ENCODE data around the gene OR4E1.
"Not testable (repeated sequence)": the region's sequence is repeated elsewhere in the genome, so short reads cannot be mapped to it uniquely, and the experiment has no call there.

The OR4E1 gene

GRCh38 chr14:21673718-21674117, at the start of gene OR4E1:
TSS of gene OR4E1 (minus strand) at chr14:21673818. CDS start at chr14:21670935, 2,883 bp downstream.
- DNase-seq (ENCODE audit: low read depth, low spot score), result no peak

- DNase-seq (ENCODE audit: low read depth, low spot score), result no peak
Measured at GRCh38 chr14:21721504-21721903, 47.9 kb upstream of the OR4E1 start.

GRCh38 chr14:21719841-21720240, 46.2 kb upstream of the OR4E1 start:
- no peak for DNase-seq (ENCODE audit: low read depth, low spot score)

- DNase-seq (ENCODE audit: low read depth, low spot score), result no peak
Measured at GRCh38 chr14:21714318-21714929, 40.8 kb upstream of the OR4E1 start.

- no peak for DNase-seq (ENCODE audit: low read depth, low spot score)
Measured at GRCh38 chr14:21712036-21712435, 38.4 kb upstream of the OR4E1 start.

GRCh38 chr14:21711360-21711961, 37.8 kb upstream of the OR4E1 start:
- peak; percentile 55 for DNase-seq (ENCODE audit: low read depth, low spot score)

GRCh38 chr14:21704338-21704737, 30.7 kb upstream of the OR4E1 start:
- no peak for DNase-seq (ENCODE audit: low read depth, low spot score)

GRCh38 chr14:21703357-21704326, 30.0 kb upstream of the OR4E1 start:
- DNase-seq (ENCODE audit: low read depth, low spot score), result no peak

- no peak for DNase-seq (ENCODE audit: low read depth, low spot score)
Measured at GRCh38 chr14:21702316-21702715, 28.7 kb upstream of the OR4E1 start.

- DNase-seq (ENCODE audit: low read depth, low spot score), result no peak
Measured at GRCh38 chr14:21699551-21699950, 25.9 kb upstream of the OR4E1 start.

GRCh38 chr14:21698538-21698937, 24.9 kb upstream of the OR4E1 start:
- DNase-seq (ENCODE audit: low read depth, low spot score), result not testable (repeated sequence)

GRCh38 chr14:21697662-21698061, 24.0 kb upstream of the OR4E1 start:
- DNase-seq (ENCODE audit: low read depth, low spot score), result not testable (repeated sequence)

- DNase-seq (ENCODE audit: low read depth, low spot score), result no peak
Measured at GRCh38 chr14:21694425-21694824, 20.8 kb upstream of the OR4E1 start.

GRCh38 chr14:21686468-21686867, 12.8 kb upstream of the OR4E1 start:
- DNase-seq (ENCODE audit: low read depth, low spot score), result no peak

- DNase-seq (ENCODE audit: low read depth, low spot score), result peak; percentile 1
Measured at GRCh38 chr14:21680072-21680471, 6.5 kb upstream of the OR4E1 start.

GRCh38 chr14:21675566-21675965, 1.9 kb upstream of the OR4E1 start:
- no peak for DNase-seq (ENCODE audit: low read depth, low spot score)

- no peak for DNase-seq (ENCODE audit: low read depth, low spot score)
Measured at GRCh38 chr14:21672116-21672515, 1.5 kb downstream of the OR4E1 start.

- no peak for DNase-seq (ENCODE audit: low read depth, low spot score)
Measured at GRCh38 chr14:21671371-21671770, 2.2 kb downstream of the OR4E1 start.

GRCh38 chr14:21669284-21669683, 4.3 kb downstream of the OR4E1 start:
- DNase-seq (ENCODE audit: low read depth, low spot score), result no peak

- no peak for DNase-seq (ENCODE audit: low read depth, low spot score)
Measured at GRCh38 chr14:21668377-21668776, 5.2 kb downstream of the OR4E1 start.

- no peak for DNase-seq (ENCODE audit: low read depth, low spot score)
Measured at GRCh38 chr14:21656980-21657379, 16.6 kb downstream of the OR4E1 start.

GRCh38 chr14:21654215-21654614, 19.4 kb downstream of the OR4E1 start:
- DNase-seq (ENCODE audit: low read depth, low spot score), result no peak
